Stomach (tissue), 4 donors: Measurements from ENCODE around the gene PLEKHG5.

ENCODE experiments used
- CTCF ChIP-seq, 7 experiments: fragments of 450-650 bp in 4 of 7; fragments of 200-600 bp in 3 of 7; sonication (generic) in 3 of 7; IDR thresholded peaks; one replicate each; pipeline ENCODE4 v1.5.1; 2016 to 2019; ENCODE audit warnings: antibody characterized with exemption in 7 of 7, control low read depth in 2 of 7, mild to moderate bottlenecking in 1 of 7
- POLR2A ChIP-seq, 4 donors: fragments of 450-650 bp; IDR thresholded peaks; one replicate each; pipeline ENCODE4 v1.6.1; 2016; ENCODE audit warnings: antibody characterized with exemption in 4 of 4, control low read depth in 2 of 4, mild to moderate bottlenecking in 1 of 4, moderate library complexity in 1 of 4
- POLR2AphosphoS5 ChIP-seq, 3 donors: sonication (generic); formaldehyde crosslinking; IDR thresholded peaks; one replicate each; pipeline ENCODE4 v1.6.1; 2016; ENCODE audit warnings: antibody characterized with exemption in 3 of 3

- TF ChIP-seq CTCF (IDR thresholded peaks at IDR 0.05) (no peak), POLR2A (IDR thresholded peaks at IDR 0.05) (no peak), POLR2AphosphoS5 (IDR thresholded peaks at IDR 0.05) (no peak)
These were observed 24.7 kb downstream of the PLEKHG5 start for GRCh38 chr1:6466751-6467150.
